HG03175 (cell line): ENCODE data around the gene PLXNC1.

Source experiments
- ATAC-seq: cut with Tn5 transposase; IDR thresholded peaks from one replicate; pipeline ENCODE4 v1.9.1; 2021; ENCODE audit warnings: mild to moderate bottlenecking, moderate library complexity; ENCODE audit not compliant: unreplicated experiment

Gene PLXNC1

DNA sequence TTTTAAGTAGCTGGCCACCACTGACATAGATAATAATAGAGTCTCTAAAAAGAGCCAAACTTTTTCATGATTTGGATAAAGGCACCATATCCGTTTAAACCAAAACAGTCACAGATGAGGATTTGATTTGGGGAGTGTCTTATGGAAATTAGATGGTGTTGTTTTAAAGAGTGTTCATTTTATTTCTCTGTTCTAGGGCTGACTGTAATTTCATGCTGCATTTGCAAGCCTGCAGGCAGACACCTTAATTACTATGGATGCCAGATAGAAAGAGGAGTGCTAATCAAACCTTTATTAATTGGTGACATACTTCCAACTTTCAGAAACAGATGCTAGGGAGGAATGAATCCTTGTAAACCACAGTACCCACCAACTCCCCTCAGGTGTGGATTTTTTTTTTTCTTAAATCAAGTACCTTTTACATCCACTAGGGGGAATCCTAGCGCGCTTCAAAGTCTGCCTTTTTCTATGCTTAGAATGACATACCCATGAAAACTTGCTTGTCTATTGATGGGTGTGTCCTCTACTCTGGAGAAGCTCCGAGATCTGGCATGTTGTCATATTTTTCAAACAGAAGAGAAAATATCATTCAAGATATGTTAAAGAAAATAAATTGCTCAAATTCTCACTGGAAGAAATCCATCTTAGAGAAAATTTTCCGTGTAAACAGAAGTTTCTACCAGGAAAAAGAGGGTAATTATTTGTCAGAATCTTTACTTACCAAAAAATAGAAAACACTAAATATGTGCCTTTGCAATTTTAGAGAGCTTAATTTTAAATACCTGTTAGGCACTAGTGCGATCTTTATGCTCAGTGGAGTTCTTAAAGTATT is 14.2 kb upstream of the PLXNC1 start:
- ATAC-seq: peak; percentile 60

DNA sequence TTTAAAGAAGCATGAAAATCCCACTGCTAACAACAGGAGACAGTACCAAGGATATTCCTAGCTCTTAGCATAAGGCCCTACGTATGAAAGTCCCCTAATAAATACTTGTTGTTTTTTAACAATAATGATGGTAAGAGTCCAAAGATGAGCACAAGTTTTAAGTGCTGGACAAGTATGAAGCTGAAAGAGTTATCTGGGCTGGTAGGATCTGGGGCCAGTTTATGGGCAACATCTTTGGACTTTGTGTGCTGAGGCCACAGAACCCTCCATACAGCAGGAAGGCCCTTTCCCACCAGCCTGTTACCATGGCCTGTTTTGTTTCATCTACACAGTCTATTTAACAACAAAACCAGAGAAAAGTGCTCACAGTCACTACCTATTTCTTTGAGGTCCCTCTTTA is 12.5 kb upstream of the PLXNC1 start:
- ATAC-seq: no peak

- ATAC-seq: no peak
Measured at GRCh38 chr12:94139816-94140215, 8.6 kb upstream of the PLXNC1 start.

GRCh38 chr12:94140556-94140955 is 7.8 kb upstream of the PLXNC1 start:
- ATAC-seq: no peak

- ATAC-seq: no peak
Measured at GRCh38 chr12:94141004-94141764, 7.2 kb upstream of the PLXNC1 start.

GRCh38 chr12:94141892-94142291 is 6.5 kb upstream of the PLXNC1 start:
- ATAC-seq: no peak

DNA sequence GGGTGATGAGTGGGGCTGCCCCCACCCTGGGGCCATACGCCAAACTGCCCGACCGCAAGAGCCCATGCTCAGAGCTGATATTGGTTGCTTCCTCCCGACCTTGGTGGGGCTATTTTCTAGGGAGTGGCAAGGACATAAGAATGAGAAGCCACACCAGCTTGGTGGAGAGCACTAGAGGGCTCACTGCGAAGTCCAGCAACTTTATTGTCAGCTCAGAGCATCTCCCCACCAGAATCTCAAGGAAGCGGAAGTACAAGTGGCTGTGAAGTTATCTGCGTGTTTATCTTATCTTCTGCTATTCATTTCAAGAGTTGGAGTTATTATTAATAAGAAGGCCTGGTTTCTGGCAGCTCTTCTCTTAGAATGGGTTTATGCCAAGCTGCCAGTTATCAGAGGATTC is 4.9 kb upstream of the PLXNC1 start:
- ATAC-seq: no peak

DNA sequence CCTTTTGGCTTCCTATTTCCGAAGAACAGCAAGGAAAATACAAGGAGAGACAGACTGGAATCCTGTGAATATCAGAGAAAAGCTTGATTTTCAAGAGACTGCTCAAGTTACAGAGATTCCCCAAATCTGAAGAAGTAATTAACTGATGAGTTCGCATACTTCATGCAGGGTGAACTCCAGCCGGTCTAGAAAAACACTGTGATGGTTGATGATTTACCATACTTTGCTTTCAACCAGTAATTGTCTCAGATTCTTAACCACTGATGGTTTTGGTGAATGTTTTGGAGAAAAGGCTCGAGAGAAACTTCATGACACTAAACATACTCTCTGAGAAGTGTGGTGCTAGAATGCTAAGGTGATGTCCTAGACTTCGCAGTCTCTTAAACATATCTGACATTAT is 4.4 kb upstream of the PLXNC1 start:
- ATAC-seq: no peak

DNA sequence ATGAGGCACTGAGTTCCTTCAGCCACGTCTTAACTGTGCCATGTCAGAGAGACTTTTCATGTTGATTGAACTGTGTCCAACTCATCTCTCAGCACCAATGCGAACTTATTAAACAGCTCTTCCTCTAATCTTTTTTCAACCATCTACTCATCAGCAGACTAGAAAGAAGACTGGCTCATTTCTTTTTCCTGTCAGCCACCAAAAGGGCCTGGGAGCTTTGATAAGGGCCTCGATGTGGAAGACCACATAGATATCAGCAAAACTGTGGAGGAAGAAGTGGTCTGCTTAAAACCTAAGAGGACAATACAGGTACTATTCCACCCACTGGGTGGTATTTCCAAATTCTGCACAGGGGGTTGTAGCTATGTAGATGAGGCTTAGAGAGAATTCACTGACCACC is 3.6 kb upstream of the PLXNC1 start:
- ATAC-seq: no peak

DNA sequence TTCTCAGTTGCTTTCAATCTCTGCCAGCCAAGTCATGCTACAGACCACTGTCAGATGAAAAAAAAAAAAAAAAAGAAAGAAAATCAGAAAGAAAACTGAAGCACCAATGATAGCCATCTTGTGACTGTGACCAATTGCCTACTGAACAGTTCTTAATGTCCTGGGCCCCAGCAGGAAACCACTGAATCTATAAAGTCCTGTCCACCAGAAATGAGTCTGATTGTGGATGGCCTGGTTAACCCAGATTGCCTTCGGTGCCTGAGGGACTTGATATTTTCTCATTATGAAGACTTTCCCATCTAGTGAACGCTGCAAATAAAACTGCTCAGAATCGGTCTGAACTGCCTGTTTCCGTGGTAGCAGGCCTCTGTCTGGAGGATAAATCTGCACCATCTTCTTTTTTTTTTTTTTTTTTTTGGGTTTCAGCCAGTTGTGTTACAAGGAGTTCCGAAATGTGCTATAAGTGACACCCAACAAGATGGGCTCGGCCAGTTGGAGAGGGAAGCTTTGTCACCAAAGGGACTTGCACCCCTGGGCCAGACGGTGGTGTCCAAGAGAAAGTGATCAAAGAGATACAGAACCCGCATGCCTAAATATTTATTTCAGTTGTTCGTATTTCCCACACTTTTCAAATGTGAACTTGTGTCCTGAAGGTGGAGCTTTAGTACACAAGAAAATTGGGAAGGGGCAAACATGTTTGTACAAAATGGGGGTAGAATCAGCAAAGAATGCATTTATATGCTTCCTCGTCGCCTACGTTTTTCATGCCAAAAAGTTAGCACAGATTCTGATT is 3.0 kb upstream of the PLXNC1 start:
- no peak for ATAC-seq

DNA sequence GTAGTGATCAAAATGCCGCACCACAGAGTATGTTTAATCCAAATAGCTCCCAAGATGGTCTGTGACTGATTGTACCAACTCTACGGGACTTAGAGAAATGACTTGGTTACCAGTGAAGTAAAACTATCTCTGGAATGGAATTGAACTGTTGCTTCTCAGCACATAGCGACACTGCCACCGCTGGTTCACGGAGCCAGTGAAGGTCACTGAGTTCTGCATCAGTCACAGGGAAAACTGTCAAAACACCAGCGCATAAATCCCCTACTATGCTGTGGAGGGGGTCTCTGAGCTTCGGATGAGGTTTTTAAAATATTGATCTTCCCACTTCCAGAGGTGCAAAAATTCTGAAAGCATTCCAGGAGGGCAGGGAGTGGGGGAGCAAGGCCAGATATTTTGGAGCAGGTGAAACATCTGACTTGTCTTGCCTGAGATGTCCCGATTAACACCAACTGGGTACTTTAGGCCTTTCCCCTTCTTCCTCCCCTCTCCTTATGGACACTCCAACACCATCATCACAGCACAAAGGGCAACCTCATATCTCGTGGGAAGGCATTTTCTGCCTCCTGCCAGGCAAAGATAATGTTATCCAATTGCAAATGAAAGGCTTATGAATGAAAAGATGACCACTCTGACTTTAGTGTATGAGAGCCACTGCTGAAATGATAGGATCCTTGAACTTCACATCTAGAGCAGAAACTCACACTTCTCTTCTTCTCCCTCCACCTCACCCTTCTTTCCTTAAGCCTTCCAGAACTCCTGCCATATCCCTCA is 2.0 kb upstream of the PLXNC1 start:
- no peak for ATAC-seq

DNA sequence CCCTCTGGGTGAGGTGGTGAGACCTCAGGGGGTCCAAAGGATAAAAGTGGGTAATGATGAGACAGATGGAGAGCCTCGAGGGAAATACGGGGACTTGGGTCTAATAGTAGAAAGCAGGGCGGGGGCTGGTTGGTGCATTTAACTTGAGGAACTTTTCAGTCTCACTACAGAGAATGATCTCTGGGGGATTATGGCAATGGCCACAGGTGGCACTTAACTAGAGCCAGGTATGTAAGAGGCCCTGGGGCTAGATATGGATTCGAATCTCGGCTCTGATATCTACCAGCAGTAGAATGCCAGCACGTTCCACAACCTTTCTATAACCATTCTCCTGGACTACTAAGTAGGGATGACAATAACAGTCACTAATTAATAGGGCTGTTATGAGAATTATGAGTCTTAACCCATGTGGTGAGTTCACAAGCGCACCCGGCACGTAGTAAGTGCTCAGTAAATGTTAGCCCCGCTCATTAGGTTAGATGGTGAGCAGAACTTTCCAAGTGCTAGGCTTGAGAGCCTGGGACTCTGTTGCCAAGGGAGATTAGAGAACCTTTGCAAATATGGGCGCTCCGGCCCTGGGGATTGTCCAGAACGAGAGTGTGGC is 888 bp upstream of the PLXNC1 start:
- no peak for ATAC-seq

DNA sequence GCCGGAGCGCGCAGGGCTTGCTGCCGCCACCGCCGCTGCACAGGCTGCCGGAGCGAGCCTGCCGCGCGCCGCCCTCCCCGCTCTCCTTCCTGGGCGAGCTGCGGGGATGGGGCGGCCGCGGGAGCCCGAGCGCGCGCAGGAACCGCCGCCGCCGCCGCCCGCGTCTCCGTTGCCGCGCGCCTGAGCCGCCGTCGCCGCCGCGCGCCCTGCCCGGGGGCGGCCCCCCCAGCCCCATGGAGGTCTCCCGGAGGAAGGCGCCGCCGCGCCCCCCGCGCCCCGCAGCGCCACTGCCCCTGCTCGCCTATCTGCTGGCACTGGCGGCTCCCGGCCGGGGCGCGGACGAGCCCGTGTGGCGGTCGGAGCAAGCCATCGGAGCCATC is 352 bp downstream of the PLXNC1 start:
- no peak for ATAC-seq

DNA sequence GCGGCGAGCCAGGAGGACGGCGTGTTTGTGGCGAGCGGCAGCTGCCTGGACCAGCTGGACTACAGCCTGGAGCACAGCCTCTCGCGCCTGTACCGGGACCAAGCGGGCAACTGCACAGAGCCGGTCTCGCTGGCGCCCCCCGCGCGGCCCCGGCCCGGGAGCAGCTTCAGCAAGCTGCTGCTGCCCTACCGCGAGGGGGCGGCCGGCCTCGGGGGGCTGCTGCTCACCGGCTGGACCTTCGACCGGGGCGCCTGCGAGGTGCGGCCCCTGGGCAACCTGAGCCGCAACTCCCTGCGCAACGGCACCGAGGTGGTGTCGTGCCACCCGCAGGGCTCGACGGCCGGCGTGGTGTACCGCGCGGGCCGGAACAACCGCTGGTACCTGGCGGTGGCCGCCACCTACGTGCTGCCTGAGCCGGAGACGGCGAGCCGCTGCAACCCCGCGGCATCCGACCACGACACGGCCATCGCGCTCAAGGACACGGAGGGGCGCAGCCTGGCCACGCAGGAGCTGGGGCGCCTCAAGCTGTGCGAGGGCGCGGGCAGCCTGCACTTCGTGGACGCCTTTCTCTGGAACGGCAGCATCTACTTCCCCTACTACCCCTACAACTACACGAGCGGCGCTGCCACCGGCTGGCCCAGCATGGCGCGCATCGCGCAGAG is 873 bp downstream of the PLXNC1 start:
- ATAC-seq: peak; percentile 30

DNA sequence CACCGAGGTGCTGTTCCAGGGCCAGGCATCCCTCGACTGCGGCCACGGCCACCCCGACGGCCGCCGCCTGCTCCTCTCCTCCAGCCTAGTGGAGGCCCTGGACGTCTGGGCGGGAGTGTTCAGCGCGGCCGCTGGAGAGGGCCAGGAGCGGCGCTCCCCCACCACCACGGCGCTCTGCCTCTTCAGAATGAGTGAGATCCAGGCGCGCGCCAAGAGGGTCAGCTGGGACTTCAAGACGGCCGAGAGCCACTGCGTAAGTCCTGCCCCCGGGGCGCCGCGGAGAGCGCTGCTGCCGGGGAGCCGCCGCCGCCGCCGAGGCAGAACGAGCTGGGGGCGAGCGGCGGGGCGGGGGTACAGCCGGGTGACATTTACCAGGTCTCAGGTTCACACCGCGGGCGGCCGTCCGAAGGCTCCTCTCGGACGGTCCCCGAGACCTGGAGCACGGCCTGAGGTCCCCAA is 1.4 kb downstream of the PLXNC1 start:
- peak; percentile 1 for ATAC-seq

DNA sequence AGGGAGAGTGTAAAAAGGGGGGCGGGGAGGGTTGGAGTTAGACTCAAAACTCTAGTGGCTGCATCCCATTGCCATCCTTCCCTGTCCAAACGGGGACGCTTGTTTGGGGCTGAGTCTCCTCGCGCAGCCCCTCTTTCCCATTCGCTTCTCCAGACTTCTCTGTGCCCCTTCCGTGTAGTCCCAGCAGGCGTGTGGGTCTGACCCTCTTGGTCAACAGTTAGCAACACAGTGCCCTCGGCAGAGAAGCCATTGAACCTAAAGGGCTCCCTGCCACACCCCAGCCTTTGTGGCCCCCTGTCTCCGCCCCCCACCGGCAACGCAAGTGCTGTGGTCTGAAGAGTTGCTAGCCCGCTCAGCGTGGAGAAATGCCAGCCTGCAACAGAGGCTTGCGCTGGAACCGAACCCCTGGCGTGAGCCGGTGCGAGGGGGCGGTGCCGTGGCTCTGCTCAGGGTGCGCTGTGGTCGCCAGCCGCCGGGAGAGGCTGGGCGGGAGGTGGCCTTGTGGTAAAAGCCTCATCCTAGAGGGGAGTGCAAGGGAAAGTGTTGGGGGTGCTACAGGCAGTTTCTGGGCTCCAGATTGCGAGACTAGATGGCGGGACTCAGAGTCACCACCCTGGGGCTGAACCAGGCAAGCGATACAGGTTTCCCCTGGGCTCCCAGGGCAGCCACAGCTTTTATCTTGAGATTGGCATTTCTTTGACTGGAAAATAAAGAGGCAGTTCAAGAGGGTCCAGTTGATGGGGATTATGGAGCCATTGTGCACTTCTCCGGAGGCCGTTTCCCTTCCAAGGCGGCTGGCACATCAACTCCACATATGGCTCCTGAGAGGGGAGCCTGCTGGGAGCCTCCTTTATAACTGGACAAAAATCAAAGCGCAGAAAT is 2.1 kb downstream of the PLXNC1 start:
- no peak for ATAC-seq

- ATAC-seq: no peak
Measured at GRCh38 chr12:94151582-94151981, 3.2 kb downstream of the PLXNC1 start.

- no peak for ATAC-seq
Measured at GRCh38 chr12:94152292-94153078, 4.1 kb downstream of the PLXNC1 start.
